CD4-positive, alpha-beta T cell treated with Interleukin-4 for 4 hours (primary cell): ENCODE measurements around the gene SEMA3C.

Source experiments
- DNase-seq: peaks from one replicate; pipeline ENCODE4 v3.0.0-alpha.2; 2020

The SEMA3C gene

DNA sequence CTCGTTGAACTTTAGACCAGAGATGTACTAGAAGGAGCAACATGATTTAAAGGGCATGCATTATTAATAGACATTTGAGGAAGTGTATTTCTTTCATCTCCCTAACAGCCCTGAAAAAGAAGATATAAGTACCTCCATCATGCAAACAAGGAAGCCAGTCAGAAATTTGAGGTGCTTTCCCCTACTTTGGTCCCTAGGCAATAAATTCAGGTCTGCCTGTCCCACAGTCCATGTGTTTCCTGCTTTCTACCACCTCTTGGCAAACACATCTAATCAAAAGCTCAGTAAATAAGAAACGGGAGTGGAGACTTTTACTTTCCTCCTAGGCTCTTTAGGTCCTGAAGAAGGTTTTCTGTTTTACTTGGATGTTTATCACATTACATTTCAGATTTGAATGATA lies 5.2 kb upstream of the SEMA3C start:
- DNase-seq: no peak

- DNase-seq: no peak
Measured at GRCh38 chr7:80923211-80923612, 4.4 kb upstream of the SEMA3C start.

DNA sequence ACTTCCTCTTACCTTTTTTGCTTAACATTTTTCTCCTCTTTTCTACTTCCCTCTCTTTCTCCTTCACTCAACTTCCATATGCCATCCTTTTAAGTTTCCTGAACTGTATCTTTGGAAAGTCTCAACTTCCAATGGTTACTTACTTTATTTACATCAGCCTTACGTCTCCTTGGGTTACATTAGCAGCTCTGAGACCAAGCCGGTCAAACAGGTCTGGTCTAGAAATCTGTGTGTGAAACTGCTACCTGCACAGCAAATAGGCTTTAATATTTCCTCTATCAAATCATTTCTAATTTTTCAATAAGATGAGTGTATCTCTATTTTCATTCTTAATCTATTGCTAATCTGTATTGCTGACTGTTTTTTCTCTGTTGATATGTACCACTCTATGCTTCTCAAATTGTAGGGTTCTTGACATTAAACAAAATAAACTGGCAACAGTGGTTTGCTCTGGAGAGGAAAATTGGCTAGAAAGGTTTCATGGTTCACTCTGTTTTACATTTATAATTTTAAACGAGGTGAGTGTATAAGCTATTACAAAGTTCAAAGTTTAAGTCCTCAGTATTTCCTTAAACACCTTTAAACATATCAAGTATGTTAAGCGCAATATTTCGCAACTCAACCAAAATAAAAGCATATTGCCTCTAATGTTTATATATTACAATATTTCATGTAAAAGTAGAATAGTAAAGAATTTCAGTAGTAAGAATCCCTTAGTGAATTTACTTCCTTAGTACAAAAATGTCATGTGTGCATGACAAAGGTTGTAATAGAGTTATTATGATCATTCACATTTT lies 3.6 kb upstream of the SEMA3C start:
- no peak for DNase-seq

DNA sequence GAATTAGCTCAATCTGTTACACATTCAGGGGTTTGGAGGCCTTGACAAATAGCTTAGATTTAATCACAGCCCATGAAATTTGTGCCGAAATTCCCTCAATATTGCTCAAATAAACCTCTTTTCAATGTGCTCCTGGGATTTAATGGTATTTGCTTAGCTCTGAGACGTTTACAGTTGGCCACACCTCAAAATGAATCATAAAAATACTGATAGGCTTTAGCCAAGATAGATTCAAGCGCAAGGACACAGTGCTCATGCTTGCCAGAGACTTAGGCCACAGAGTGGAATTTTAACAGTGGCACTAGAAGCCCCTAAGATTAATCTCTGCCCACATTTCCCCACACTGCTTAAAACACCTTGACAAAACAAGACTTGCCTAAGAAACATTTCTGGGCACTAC lies 2.3 kb upstream of the SEMA3C start:
- no peak for DNase-seq

DNA sequence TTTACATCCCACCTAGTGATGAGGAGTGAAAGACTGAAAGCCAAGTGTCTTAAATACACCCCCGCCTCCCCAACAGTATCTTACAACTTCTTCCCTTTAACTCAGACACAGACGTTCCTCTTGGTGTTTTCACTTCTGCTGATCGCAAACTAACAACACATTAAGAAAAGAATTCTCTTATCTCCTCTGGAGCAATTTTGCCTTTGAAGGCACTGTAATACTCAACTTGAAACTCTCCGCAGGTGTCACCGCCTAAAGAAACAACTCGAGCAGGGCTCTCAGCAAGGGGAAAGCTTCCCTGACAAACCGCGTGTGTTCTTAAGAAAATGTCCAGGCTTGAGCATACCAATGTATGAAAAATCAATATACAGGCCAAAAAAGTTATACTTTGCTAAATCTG lies 452 bp downstream of the SEMA3C start:
- DNase-seq: no peak

GRCh38 chr7:80916770-80917741 lies 1.8 kb downstream of the SEMA3C start:
- no peak for DNase-seq

DNA sequence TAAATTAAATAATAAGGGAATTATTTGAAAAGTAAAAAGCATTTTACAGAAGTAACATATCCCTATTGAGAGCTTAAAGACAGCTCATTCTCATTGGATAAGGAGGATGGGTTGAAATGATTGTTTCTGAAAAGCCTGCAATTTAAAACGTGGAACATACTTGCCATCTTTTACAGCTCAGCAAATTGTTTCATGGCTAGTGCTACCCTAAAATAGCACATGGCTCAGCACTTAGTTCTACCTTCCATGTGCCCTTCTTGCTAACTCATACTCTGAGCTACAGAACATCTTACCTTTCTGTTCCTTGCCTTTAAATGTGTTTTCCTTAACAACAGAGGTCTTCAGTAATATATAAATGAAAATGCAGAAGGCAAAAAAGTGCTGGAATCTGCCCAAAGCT lies 8.6 kb downstream of the SEMA3C start:
- no peak for DNase-seq

GRCh38 chr7:80908360-80908797 lies 10.5 kb downstream of the SEMA3C start:
- no peak for DNase-seq

GRCh38 chr7:80907612-80908011 lies 11.2 kb downstream of the SEMA3C start:
- DNase-seq: no peak

DNA sequence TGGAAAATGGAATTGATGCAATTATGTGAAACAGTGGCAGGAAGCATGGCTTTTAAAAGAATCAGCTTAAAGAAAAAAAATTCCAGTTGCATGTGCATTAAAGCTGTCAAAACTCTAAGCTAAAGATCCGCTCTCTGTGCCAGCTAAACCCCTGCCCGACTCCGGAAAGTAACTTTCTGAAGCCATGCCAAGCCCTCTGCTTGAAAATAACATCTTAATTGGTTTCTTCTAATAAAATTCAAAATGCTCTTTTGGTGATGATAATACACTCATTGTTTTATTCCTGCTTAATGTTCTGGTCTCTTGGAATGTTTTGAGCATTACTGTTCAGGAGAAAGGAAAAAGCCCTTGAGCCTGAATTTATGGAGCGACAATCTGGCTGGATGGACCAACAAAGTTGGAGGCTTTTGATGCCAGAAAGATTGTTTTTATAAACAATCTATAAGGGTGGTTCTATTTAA lies 11.7 kb downstream of the SEMA3C start:
- DNase-seq: no peak

- DNase-seq: no peak
Measured at GRCh38 chr7:80905334-80905733, 13.5 kb downstream of the SEMA3C start.

GRCh38 chr7:80902716-80903308 lies 16.0 kb downstream of the SEMA3C start:
- DNase-seq: no peak

DNA sequence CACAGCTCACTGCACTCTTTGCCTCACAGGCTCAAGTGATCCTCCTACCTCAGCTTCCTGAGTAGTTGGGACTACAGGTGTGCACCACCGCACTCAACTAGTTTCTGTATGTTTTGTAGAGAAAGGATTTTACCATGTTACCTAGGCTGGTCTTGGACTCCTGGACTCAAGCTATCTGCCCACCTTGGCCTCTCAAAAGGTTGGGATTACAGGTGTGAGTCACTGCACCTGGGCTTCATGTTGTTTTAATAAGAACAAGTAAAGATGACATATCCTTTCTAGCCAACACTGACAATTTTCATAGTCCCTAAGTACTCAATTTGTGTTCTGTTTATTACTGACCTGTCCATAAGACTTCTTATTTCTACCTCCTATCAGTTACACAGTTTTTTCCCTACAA lies 16.8 kb downstream of the SEMA3C start:
- no peak for DNase-seq

DNA sequence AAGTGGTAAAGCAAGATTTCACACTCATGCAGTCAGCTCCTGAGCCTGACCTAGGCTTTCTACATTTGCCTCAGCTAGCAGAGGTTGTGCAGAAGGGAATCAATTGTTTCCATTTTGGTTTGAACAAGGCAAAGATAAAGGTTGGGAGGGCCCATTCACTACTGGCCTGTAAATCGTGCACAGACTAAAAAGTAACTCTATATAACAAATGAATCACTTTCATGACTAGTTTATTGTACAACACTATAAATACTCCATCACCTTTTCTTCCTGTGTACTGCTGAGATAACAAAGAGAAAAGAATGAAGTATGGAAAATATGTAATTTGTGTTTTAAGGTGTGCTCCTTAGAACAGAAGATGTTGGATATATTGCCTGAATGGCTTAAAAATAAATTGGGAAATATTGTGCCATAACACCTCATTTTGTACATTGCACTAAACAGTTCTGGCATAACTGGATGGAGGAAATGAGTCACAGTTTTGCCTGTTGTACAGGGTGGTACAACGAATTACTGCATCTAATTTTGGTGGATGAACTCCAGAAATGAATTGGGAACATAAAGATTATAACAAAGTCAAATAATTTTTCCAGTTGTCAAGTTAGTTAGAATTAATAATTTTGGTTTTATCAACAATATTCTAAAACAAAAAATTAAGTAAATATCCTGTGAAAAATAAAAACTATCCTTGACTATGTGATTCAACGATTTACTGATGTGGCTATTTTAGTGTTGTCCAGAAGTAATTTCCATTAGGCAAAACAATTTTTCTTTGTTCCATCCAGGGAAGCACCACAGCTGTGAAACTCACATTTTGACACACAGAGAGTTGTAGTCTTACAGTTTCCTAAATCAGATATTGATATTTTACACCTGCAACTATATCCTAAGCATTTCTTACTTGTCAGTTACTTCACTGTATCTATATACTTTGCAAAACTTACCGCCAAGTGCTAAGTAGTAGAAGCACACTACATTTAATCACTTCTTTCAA lies 18.0 kb downstream of the SEMA3C start:
- no peak for DNase-seq

DNA sequence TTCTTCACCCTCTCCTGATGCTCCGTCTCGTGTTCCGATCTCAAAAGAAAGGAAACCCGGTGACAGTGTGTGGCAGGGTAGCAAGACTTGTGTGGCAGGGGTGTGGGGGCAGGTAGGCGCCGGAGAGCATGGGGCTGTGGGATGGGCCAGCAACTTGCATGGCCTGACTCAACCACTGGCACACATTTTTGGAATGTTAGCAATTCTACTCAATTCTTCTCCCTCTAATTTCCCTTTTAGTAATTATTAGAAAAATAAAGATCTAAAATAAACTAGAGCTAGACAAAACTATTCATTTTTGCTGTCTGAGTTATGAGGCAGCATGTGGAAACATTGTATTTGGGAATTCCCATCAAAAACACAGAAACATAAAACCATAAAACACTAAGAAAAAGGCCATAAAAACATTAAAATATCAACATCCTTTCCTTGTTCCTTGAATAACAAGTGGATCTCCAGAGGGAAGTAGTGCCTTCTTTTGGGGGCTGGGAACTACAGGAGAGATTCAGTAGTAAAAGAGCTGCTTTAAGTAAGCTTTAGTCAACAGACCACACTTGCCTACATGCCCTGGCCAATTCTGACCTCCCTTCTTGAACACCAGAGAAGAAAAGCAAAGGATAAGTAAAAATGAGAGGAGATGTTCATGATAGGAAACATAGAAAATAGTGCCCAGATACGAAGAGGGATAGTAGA lies 21.8 kb downstream of the SEMA3C start:
- no peak for DNase-seq

- DNase-seq: no peak
Measured at GRCh38 chr7:80895056-80895455, 23.8 kb downstream of the SEMA3C start.

DNA sequence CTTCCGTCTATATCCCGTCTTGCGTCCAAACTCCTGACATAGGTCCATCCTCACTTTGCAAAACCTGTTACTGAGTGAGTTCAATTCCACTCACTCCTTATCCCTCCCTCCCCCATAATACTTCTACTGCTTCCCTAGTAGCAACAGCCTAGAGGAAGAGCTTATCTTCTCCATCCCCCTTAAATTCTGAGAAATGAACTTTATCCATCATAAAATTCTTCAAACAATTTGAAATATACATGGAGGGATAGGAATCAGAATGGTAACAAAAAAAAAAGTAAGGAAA lies 27.6 kb downstream of the SEMA3C start:
- no peak for DNase-seq

- no peak for DNase-seq
Measured at GRCh38 chr7:80890426-80891258, 28.2 kb downstream of the SEMA3C start.

DNA sequence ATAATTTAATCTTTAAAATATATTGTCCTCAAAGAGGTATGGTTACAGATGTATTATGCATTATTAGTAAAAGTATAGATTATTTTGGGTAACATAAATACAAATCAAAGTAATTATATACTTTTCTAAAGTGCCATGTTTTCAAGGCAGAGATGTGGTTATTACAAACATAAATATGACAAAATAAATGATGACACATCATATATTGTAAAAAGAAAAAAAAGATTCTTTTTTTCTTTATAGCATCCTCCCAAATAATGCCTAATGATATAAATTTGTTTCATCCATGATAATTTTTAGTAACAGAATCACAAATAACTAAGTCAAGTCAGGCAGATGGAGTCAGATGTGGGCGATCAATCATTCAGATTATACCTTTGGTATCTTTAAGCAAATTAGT lies 29.3 kb downstream of the SEMA3C start:
- DNase-seq: no peak

DNA sequence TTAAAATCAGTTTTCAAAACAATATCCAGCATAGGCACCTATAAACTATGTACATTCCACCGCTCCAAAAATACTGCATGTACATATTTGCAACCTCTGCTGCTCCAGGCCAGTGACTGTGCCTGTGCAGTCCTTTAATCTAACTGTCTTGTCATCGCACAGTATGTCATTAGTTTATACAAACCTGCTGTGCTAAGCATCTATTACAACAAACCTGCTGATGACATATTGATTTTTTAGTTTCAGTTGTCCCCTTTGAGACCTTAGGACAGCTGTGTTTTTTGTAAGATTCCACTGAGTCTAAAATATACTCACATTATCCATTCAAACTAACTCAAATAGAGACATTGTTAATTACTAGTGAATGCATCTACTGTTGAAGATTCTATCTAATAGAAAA lies 33.1 kb downstream of the SEMA3C start:
- no peak for DNase-seq
